OCI-LY7 (cell line): ENCODE results near the gene DPYSL4.

Experiments used
- CTCF ChIP-seq: fragments of 200-600 bp; sonication (generic); conservative IDR thresholded peaks from 2 replicates; pipeline ENCODE4 v1.5.1; 2014; ENCODE audit warnings: mild to moderate bottlenecking, antibody characterized with exemption, low read length, moderate library complexity, mixed read lengths
- EZH2phosphoT487 ChIP-seq: fragments of 200-600 bp; sonication (generic); IDR thresholded peaks from 2 replicates; pipeline ENCODE4 v1.6.1; 2018; ENCODE audit warnings: low read depth, borderline replicate concordance, mild to moderate bottlenecking, mixed run types, antibody characterized with exemption, low read length, moderate library complexity, mixed read lengths

GRCh38 chr10:132241086-132241485 is 54.3 kb downstream of the DPYSL4 start:
- no peak for TF ChIP-seq CTCF
- no peak for TF ChIP-seq EZH2phosphoT487
